Measurements from ENCODE around the gene KCTD1.

The KCTD1 gene

DNA sequence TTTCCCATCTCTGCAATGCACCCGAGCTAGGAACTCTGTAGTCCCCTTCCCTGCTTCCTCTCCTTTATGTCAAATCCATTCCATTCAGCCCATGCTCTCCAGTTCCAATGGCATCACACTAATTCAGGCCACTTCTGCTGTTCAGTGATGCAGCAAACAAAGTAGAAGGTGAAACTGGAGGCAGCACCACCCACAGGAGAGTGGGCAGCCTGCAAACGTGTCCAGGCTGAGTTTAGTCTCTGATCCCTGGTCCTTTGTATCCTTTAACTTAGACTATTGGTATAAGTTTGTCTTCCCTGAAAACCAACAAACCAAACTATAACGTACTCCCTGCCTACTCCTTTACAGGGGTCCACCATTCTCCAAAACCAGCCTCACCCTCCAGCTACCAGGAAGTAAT, 14.7 kb upstream of the KCTD1 start:
- Histone ChIP-seq H3K27me3 (ENCODE audit: control insufficient read depth, insufficient read depth, low read length) (peaks cover 3% of the 10 kb centered on the region), H3K4me3 (ENCODE audit: low read length) (no peak overlapping the region), H3K9me3 (ENCODE audit: control insufficient read depth, low read length) (no peaks in the 10 kb centered on the region), H3K36me3 (ENCODE audit: control insufficient read depth, insufficient read depth, low read length) (no peaks in the 10 kb centered on the region), H3K9ac (ENCODE audit: low read length) (no peak overlapping the region), H3K4me1 (ENCODE audit: control insufficient read depth, insufficient read depth, low read length) (no peaks in the 10 kb centered on the region)

DNA sequence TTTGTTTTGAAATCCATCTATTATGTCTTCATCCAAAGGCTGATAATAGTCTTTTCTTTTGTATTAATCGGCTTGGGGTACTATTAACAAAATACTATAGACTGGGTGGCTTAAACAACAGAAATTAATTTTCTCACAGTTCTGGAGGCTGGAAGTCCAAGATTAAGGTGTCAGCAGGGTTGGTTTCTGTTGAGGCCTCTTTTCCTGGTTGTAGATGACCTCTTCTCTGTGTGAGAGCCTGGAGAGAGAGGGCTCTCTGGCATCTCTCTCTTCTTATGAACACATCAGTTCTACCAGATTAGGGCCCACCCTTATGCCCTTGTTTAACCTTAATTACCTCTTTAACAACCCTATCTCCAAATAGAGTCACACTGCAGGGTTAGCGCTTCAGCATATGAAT, 14.2 kb upstream of the KCTD1 start:
- Histone ChIP-seq H3K4me1 (ENCODE audit: control insufficient read depth, insufficient read depth, low read length) (no peaks in the 10 kb centered on the region), H3K36me3 (ENCODE audit: control insufficient read depth, insufficient read depth, low read length) (no peaks in the 10 kb centered on the region), H3K9ac (ENCODE audit: low read length) (no peak overlapping the region), H3K27me3 (ENCODE audit: control insufficient read depth, insufficient read depth, low read length) (peaks cover 3% of the 10 kb centered on the region), H3K4me3 (ENCODE audit: low read length) (no peak overlapping the region), H3K9me3 (ENCODE audit: control insufficient read depth, low read length) (no peaks in the 10 kb centered on the region)

DNA sequence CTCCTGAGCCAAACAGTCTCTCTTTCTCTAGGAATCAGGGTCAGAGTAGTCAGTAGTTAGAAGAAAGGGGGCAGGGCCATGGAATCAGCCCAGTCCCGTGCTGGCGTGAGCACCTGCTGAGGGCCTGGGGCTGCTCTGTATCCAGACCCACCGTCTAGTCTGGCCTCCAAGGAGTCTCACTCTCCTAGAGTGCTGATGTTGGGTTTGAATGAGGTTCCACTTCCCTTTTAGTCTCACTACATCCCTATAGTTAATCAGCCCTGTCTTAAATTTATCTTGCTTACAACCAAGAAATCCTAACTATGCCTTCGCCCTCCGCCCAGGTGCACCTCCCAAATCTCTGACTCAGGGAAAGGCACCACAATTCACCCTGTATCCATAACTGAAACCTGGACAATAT, 13.4 kb upstream of the KCTD1 start:
- H3K4me1 ChIP-seq (ENCODE audit: control insufficient read depth, insufficient read depth, low read length) = no peaks in the 10 kb centered on the region
- H3K36me3 ChIP-seq (ENCODE audit: control insufficient read depth, insufficient read depth, low read length) = no peaks in the 10 kb centered on the region
- no peaks in the 10 kb centered on the region for H3K9me3 ChIP-seq (ENCODE audit: control insufficient read depth, low read length)

DNA sequence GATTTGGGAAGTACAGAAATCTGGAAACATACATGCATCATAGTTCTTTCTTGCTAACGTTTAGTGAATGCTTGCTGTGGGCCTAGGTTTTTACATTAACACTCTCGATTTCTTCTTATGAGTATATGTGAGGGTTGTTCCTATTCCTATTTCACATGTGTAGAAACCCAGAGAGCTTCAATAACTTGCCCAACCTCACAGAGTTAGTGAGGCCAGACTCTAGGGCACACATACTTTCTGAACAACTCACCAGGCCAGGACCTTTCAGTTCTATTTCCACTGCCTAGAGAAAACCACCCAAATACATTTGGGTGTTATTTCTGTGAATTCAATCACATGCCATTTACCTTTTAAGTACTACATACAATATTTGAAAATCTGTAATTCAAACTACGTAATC, 8.2 kb upstream of the KCTD1 start:
- Histone ChIP-seq H3K4me3 (ENCODE audit: low read length) (no peak overlapping the region), H3K9ac (ENCODE audit: low read length) (no peak overlapping the region), H3K4me1 (ENCODE audit: control insufficient read depth, insufficient read depth, low read length) (no peaks in the 10 kb centered on the region), H3K36me3 (ENCODE audit: control insufficient read depth, insufficient read depth, low read length) (no peaks in the 10 kb centered on the region), H3K9me3 (ENCODE audit: control insufficient read depth, low read length) (no peaks in the 10 kb centered on the region), H3K27me3 (ENCODE audit: control insufficient read depth, insufficient read depth, low read length) (no peaks in the 10 kb centered on the region)

More for the DNA sequence above, 13.4 kb upstream of the KCTD1 start:
- Histone ChIP-seq H3K27me3 (ENCODE audit: control insufficient read depth, insufficient read depth, low read length) (peaks cover 3% of the 10 kb centered on the region), H3K9ac (ENCODE audit: low read length) (no peak overlapping the region), H3K4me3 (ENCODE audit: low read length) (no peak overlapping the region)

DNA sequence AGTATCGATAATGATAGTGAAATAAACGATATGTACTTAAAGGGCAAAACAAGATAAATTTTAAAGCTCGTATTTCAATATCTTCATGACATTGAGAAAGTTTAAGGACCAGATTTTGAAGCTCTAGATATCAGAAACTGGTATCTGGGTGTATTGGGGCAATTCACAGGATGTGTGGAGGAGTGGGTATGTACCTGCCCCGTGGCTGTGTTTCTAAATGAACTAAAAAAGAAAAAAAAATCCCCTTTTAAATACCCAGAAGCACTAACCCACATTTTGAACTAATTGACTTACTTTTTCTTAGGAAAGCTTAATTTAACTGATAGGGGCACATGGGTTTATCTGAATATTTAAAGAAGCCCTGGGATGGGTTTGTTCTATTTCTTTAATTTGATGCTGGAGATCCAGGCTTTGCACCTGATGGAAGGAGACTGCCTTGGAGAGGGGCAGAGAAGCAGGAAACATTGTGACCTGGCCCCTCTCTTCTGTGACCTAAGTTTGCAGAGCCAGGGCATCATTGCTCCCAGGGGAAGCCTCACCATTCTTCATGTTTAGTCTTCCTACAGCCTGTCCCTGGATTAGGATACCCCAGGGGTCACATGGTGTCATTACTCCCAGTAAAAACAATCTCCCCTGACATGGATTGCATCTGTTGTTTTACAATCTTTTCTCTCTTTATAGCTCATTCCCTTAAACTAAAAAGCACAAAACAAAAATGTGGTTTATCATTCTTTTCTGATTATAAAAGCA, 7.6 kb upstream of the KCTD1 start:
- H3K4me3 ChIP-seq (ENCODE audit: low read length) = no peak overlapping the region
- H3K4me1 ChIP-seq (ENCODE audit: control insufficient read depth, insufficient read depth, low read length) = no peaks in the 10 kb centered on the region
- H3K9me3 ChIP-seq (ENCODE audit: control insufficient read depth, low read length) = no peaks in the 10 kb centered on the region
- H3K9ac ChIP-seq (ENCODE audit: low read length) = no peak overlapping the region
- H3K36me3 ChIP-seq (ENCODE audit: control insufficient read depth, insufficient read depth, low read length) = no peaks in the 10 kb centered on the region
- H3K27me3 ChIP-seq (ENCODE audit: control insufficient read depth, insufficient read depth, low read length) = peaks cover 5% of the 10 kb centered on the region

DNA sequence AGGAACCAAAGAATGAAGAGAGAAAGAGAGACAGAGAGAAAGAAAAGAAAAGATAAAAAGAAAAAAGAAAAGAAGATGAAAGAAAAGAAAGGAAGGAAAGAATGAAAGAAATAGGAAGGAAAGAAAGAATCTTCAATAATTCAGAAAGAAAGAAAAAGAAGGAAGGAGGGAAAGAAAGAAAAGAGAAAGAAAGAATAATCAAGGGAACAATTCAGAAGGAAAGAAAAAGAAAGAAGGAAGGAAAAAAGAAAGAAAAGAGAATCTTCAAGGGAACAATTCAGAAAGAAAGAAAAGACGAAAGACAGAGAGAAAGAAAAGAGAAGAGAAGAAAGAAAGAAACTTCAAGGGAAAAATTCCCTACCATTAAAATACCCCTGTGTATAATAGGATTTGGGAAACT, 5.6 kb upstream of the KCTD1 start:
- H3K4me1 ChIP-seq (ENCODE audit: control insufficient read depth, insufficient read depth, low read length) = peaks cover 9% of the 10 kb centered on the region
- H3K36me3 ChIP-seq (ENCODE audit: control insufficient read depth, insufficient read depth, low read length) = no peaks in the 10 kb centered on the region
- H3K9me3 ChIP-seq (ENCODE audit: control insufficient read depth, low read length) = no peaks in the 10 kb centered on the region
- no peak overlapping the region for H3K9ac ChIP-seq (ENCODE audit: low read length)
- peaks cover 21% of the 10 kb centered on the region for H3K27me3 ChIP-seq (ENCODE audit: control insufficient read depth, insufficient read depth, low read length)
- H3K4me3 ChIP-seq (ENCODE audit: low read length) = no peak overlapping the region

DNA sequence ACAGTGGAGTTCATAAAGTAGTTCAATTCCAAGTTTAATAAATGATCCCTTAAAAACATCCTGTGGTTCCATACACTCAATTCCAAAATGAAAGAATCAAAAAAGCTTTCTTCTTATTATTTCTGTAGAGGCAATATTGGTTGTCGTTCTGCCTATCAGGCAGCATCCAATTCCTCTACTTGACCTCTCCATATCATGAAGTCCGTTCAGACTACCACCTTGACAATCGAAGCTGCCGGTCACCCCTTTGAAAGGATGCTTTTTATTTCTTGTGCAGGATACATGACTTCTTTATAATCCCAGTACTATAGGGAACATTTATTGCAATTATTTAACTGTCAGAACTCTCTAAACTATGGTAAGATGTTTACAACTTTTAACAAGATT, 3.3 kb upstream of the KCTD1 start:
- Histone ChIP-seq H3K27me3 (ENCODE audit: control insufficient read depth, insufficient read depth, low read length) (peaks cover 21% of the 10 kb centered on the region), H3K4me3 (ENCODE audit: low read length) (no peak overlapping the region), H3K9me3 (ENCODE audit: control insufficient read depth, low read length) (no peaks in the 10 kb centered on the region), H3K36me3 (ENCODE audit: control insufficient read depth, insufficient read depth, low read length) (no peaks in the 10 kb centered on the region), H3K9ac (ENCODE audit: low read length) (no peak overlapping the region), H3K4me1 (ENCODE audit: control insufficient read depth, insufficient read depth, low read length) (peaks cover 20% of the 10 kb centered on the region)

DNA sequence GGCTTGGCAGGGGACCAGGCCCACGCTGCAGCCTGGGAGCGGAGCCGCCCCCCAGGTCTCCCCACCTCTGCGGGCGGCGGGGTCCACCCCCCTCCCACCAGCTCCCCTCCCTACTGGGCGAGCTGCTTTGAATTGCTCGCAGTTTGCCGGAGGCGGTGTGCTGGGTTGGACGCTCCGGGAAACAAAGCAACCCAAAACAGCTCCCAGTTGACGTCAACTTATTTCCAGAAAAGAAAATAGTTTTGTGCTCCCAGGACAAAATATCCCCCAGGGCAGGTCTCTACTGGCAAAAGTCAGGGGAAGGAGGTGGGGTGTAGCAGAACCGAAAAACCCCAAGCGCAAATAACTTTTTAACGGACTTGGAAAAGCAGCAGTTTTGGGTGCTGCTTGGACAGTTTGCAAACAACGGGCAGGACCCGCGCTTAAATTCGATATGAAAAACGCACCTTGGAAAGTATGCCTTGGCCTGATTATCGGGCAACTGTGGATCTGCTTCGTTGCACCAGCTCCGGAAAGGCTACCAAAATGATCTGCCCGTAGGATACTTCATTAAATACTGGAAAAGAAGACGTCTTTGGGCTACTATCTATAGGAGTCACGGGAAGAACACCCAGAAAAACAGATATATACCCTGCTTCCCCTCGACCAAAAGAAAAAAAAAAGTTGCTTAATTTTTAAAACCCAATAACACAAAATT, 2.8 kb upstream of the KCTD1 start:
- no peak overlapping the region for H3K4me3 ChIP-seq (ENCODE audit: low read length)
- peaks cover 21% of the 10 kb centered on the region for H3K27me3 ChIP-seq (ENCODE audit: control insufficient read depth, insufficient read depth, low read length)
- no peaks in the 10 kb centered on the region for H3K36me3 ChIP-seq (ENCODE audit: control insufficient read depth, insufficient read depth, low read length)
- no peak overlapping the region for H3K9ac ChIP-seq (ENCODE audit: low read length)
- H3K4me1 ChIP-seq (ENCODE audit: control insufficient read depth, insufficient read depth, low read length) = peaks cover 20% of the 10 kb centered on the region
- no peaks in the 10 kb centered on the region for H3K9me3 ChIP-seq (ENCODE audit: control insufficient read depth, low read length)

DNA sequence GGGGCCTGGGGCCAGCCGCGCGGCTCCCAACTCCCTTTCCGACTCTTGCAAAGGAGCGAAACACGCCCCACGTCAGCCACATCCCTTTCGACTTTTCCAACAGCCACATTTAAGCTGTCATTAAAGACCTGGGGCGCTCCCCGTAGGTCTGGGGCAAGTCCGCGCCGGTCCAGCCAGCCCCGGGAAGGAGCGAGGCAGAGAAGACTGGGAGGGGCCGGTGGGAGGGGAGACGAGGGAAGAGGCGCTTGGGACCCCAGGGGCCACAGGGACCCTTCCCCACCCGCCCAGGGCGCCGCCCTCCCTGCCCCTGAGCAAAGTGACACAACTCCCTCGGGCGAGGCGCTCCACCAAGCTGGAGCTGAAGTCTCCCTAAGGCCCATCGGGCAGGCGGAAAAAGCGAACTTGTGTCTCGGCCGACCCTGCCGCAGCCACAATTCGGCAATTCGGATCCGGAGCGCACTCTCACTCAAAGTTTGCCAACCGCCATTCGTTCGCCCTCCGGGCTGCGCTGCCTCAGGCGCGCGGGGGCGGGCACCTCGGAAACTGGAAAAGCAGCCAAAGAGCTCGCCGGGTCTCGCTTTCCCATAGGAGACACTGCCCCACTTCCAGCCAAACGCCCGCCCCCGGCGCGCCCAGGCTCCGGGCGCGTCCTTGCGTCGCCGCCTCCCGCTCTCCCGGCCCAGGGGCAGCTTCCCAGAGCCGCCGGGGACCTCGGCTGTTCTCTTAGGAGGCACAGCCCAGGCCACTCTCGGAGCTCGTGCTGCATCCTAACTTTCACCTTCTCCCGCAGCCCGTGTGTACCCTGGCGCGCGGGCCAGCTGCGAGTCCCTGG, 1.1 kb upstream of the KCTD1 start:
- peaks cover 21% of the 10 kb centered on the region for H3K27me3 ChIP-seq (ENCODE audit: control insufficient read depth, insufficient read depth, low read length)
- H3K4me3 ChIP-seq (ENCODE audit: low read length) = peak overlapping the region; percentile 45
- H3K36me3 ChIP-seq (ENCODE audit: control insufficient read depth, insufficient read depth, low read length) = no peaks in the 10 kb centered on the region
- no peaks in the 10 kb centered on the region for H3K9me3 ChIP-seq (ENCODE audit: control insufficient read depth, low read length)
- H3K4me1 ChIP-seq (ENCODE audit: control insufficient read depth, insufficient read depth, low read length) = peaks cover 20% of the 10 kb centered on the region
- H3K9ac ChIP-seq (ENCODE audit: low read length) = peak overlapping the region; percentile 80

DNA sequence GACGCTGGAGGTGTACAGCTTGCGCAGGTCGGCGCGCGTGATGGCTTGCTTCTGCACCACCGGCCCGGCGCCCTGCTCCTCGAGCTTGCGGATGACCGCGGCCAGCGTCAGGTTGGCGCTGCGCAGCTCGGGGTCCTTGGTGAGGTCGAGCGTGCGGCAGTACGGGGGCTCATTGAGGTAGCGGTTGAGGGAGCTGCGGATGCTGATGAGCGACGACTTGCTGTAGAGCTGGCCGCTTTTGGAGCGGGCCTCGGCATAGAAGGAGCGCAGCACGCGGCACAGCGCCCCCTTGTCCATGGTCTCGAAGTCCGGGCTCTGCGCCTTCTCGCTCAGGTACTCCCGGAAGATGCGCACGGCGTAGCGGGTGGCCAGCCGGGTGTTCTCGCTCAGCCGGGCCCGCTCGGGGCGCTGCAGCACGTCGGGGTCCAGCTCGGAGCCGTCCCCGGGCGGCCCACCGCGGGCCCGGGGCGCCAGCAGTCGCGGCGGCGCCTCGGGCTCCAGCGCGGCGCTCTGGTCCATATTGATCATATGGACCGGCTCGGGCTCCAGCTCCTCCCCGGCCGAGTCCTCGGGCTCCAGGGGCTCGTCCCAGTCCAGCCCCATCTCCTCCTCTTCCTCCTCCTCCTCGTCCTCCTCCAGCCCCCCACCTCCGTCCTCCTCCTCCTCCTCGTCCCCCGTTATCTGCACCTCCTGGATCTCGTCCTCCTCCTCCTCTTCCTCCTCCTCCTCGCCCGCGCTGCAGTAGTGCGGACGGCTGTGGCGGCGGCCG, 523 bp downstream of the KCTD1 start:
- Histone ChIP-seq H3K9ac (ENCODE audit: low read length) (peak overlapping the region; percentile 80), H3K9me3 (ENCODE audit: control insufficient read depth, low read length) (no peaks in the 10 kb centered on the region), H3K27me3 (ENCODE audit: control insufficient read depth, insufficient read depth, low read length) (peaks cover 21% of the 10 kb centered on the region), H3K36me3 (ENCODE audit: control insufficient read depth, insufficient read depth, low read length) (no peaks in the 10 kb centered on the region), H3K4me1 (ENCODE audit: control insufficient read depth, insufficient read depth, low read length) (peaks cover 20% of the 10 kb centered on the region), H3K4me3 (ENCODE audit: low read length) (peak overlapping the region; percentile 52)

DNA sequence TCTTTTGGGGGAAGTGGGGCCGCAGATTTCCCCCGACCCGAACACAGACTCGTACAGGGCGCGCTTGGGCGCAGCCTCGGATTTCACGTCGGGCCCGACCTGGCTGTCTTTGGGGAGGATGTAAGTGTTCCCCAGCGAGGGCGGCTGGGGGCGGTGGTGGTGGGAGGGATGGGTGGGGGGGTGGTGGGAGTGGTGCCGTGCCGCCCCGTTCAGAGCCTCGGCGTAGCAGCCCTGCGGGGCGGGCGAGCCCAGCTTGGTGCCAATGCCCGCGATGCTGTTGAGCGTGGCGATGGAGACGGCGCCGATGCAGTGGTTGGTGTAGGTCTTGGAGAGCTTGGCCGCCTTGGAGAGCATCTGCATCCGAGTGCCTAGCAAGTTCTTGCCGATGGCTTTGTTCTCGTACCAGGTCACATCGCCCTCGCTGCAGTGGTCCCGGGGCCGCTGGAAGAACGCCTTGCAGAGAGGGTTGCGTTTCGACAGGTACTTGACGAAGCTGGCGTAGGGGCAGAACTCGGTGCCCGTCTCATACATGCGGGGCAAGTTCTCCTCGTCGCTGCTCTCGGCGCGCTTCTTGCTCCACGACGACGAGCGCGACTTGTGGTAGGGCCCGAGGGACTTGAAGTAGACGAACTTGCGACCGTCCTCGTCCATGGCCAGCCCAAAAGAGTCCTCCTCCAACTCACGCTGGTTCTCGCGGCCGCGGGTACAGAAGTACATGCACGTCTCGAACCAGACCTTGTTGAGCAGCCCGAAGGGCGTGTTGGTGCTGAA, 1.3 kb downstream of the KCTD1 start:
- no peak overlapping the region for H3K9ac ChIP-seq (ENCODE audit: low read length)
- no peaks in the 10 kb centered on the region for H3K36me3 ChIP-seq (ENCODE audit: control insufficient read depth, insufficient read depth, low read length)
- peaks cover 21% of the 10 kb centered on the region for H3K27me3 ChIP-seq (ENCODE audit: control insufficient read depth, insufficient read depth, low read length)
- H3K4me3 ChIP-seq (ENCODE audit: low read length) = peak overlapping the region; percentile 52
- no peaks in the 10 kb centered on the region for H3K9me3 ChIP-seq (ENCODE audit: control insufficient read depth, low read length)
- H3K4me1 ChIP-seq (ENCODE audit: control insufficient read depth, insufficient read depth, low read length) = peaks cover 20% of the 10 kb centered on the region

Measured in mucosa of stomach (tissue), 1 donor.